T1000 (cell line): Measurements from ENCODE around the gene SP7.
"Not testable (repeated sequence)": the region's sequence is repeated elsewhere in the genome, so short reads cannot be mapped to it uniquely, and the experiment has no call there.

Experiments used
- DNase-seq: peaks from one replicate; lab custom pipeline; 2025; ENCODE audit warnings: mixed read lengths; lab: John Stamatoyannopoulos, UW

The SP7 gene

GRCh38 chr12:53346491-53346890, 10.3 kb upstream of the SP7 start:
- DNase-seq = no peak

- DNase-seq = no peak
Measured at GRCh38 chr12:53345486-53346188, 9.5 kb upstream of the SP7 start.

DNA sequence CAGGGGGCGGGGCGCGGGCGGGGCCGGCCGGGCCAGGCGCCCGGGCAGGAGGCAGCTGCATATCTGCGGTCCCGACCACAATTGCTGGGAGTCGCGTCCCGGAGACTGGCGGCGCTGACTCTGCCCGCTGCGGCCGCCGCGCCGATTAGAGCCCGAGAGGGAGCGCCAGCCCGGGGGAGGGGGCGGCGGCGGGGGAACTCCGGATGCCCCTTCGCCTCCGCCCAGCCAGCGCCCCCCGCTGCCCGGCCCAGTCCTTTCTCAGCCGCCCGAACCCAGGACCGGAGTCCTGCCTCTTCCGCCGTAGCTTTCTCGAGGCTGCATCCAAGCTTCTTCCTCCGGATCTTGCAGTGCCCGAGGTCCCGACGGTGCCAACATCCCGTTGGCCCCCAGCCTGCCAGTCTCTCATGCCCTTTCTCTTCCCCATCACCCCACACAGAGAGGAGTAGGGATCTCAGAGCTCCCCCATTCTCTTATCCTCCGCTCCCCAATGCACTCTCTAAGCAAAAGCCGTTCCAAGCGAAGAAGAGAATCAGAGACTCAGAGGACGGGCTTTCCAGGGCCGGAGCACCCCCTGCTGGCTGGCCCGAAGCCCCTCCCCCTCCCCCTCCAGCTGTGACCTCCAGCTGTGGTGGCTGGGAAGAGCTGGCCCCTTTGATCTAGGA, 8.8 kb upstream of the SP7 start:
- DNase-seq = peak; percentile 59

DNA sequence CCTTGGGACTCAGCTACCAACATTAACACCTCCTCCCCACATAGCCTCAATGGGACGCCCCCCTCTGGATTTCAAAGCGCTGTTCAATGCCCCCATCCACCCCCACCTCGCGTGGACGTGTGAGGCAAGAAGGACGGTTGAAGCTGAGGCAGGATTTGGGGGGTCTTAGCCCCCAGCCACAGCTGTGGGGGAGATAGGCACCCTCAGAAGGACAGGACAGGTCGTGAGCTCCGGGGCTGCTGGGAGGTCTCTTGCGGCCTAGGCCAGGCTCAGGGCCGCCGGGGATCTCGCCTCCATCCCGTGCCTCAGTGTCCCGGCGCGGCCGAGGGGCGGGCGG, 8.3 kb upstream of the SP7 start:
- DNase-seq = no peak

DNA sequence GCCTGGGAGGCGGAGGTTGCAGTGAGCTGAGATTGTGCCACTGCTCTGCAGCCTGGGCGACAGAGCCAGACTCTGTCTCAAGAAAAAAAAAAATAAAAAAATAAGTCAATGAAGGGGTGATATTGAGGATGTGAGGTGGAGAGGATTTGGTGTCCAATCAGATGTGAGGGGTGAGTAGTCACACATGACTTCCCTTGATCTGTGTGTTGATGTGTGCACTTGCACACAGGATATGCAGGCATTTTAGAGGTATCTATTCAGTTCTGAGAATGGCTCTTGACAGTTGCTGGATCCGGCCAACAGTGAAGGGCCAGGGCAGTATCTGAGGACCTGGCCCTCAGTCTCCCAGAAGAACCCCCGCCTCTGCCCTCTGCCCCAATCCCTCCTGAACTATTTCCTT, 7.8 kb upstream of the SP7 start:
- DNase-seq = no peak

DNA sequence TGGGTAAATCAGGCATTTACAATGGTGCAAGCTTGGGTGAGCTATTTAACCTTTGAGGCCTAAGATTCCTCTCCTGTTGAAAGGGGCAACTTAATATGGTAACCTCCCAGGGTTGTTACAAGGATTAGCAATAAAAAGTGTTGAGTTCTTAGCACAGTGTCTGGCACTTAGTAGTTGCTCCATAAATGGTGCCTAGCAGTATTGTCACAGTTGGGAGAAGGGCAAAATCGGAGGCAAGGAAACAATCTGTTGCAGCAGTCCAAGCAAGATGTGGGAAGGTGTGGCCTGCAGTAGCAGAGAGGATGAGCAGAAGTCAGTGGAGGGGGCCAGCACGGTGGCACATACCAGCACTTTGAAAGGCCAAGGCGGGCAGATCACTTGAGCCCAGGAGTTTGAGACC, 7.3 kb upstream of the SP7 start:
- DNase-seq = no peak

GRCh38 chr12:53340398-53340797, 4.2 kb upstream of the SP7 start:
- no peak for DNase-seq

- DNase-seq = no peak
Measured at GRCh38 chr12:53338916-53339315, 2.8 kb upstream of the SP7 start.

DNA sequence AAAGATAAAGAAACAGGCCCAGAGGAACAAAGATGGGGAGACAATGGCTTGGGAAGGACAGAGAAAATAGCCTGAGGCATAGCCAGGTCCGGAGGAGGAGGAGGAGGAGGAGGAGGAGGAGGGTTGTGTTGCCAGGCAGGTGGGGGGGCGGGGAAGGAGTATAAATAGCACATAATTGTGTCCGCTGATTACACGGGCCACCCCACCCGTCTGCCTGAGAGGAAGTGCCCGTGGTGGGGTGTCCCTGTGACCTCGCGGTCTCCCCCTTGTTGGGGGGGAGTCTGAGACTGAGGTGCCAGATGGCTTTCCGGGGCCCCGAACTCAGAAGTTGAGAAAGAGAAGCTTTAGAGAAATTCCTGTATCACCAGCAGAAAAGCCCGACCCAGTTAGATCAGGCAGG, 1.9 kb upstream of the SP7 start:
- no peak for DNase-seq

DNA sequence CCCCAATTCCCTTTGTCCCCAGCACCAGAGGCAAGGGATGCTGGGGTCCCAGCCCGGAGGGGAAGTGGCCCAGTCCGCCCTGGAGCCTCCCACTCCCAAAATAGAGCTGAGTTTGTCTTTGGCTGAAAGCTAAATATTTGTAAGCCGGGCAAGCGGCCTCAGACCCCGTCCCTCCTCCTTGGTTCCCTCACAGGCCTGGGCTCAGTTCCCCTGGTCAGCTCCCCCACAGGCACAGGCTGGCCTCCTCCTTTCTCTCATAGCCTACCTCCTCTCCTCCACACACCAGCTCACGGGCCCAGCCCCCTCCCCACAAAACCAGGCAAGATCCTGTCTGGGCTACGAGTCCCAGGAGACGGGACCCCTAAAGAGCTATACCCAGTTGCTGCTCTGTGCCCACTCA, 1.3 kb downstream of the SP7 start:
- no peak for DNase-seq

DNA sequence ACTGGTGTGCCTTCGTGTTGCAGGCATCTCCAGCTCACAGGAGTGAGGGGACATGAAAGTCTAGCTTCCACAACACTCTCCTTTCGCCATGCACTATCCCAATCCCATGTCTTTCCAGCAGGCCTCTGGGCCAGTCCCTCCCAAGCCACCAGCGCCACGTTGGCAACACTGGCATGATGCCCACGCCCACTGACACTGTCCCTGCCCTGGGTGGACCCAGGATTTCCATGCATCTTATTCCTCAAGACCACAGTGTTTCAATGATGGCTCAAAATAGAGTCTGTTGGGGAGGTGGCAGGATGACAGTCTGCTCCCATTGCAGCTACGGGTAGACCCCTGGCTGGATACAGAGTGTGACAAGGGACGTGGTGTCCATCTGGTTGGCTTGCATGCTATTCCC, 2.3 kb downstream of the SP7 start:
- no peak for DNase-seq

- no peak for DNase-seq
Measured at GRCh38 chr12:53333289-53333688, 2.9 kb downstream of the SP7 start.

DNA sequence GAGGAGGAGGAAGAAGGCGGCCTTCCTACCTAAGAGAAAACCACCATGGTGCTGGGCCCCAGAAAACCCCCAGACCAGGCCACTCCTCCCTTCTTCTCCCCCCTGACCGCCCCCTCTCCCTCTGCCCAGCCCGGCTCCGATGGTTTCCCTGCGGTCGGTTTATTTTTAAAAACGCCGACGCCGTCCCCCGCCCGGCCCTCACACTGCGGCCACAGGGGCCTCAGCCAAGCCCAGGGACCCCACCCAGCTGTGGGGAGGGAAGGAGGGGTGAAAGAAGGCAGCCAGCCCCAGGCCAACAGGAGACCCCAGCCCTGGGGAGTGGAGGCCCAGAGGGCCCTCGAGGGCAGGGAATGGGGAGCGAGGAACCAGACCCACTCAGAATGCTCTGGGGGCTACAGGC, 3.4 kb downstream of the SP7 start:
- DNase-seq = no peak

DNA sequence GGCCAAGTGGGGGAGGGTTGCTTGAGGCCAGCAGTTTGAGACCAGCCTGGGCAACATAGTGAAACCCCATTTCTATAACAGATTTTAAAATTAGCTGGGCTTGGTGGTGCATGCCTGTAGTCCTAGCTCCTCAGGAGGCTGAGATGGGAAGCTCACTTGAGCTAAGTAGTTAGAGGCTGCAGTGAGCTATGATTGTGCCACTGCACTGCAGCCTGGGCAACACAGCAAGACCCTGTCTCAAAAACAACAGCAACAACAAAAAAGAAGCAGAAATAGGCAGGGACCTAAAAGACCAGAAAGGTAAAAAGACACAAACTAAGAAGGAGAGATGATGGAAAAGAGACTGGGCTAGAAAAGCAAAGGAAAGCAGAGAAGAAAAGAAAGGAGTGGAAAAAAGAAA, 3.8 kb downstream of the SP7 start:
- DNase-seq = not testable (repeated sequence)

GRCh38 chr12:53330671-53331070, 5.5 kb downstream of the SP7 start:
- no peak for DNase-seq

DNA sequence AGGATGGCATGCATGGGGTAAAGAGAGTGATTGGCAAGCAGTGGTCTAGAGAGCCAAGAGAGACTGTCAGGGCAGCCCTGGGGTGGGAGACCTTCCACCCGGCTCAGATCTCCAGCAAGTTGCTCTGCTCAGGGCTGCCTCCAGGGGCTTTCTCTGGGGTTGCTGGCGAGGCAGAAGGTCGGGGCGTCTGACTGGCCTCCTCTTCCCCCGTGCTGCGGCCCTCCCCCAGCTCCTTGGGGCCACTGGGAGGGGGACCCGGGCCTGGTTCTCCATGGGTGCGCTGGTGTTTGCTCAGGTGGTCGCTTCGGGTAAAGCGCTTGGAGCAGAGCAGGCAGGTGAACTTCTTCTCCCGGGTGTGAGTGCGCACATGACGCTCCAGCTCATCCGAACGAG, 8.1 kb downstream of the SP7 start:
- DNase-seq = no peak

GRCh38 chr12:53327435-53328042, 8.6 kb downstream of the SP7 start:
- DNase-seq = no peak

GRCh38 chr12:53326460-53327185, 9.5 kb downstream of the SP7 start:
- no peak for DNase-seq

DNA sequence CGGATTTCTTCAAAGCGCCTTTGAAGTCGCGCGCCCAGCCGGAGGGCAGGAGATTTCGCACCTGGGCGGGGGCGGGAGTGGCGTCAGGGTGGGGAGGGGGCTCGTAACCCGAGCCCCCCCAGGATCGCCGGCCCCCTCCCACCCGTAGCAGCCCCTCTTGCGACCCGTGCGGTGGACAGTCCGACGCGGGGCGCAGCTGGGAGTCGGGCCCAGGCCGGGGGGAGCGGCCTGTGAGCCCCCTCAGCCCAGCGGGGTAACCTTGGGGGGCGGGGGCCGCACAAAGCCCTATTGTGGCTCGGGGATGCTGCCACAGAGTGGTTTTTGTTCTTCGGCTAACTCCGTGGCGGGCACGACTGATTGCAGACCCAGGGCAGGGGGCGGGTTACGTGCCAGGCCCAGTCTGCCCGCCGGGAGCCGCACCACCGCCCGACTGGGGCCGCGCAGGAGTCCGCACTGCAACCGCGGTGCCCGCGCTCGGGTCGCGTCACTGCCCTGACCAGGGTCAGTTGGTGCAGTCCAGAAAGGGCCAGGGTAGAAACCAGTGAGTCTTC, 10.6 kb downstream of the SP7 start:
- DNase-seq = no peak

DNA sequence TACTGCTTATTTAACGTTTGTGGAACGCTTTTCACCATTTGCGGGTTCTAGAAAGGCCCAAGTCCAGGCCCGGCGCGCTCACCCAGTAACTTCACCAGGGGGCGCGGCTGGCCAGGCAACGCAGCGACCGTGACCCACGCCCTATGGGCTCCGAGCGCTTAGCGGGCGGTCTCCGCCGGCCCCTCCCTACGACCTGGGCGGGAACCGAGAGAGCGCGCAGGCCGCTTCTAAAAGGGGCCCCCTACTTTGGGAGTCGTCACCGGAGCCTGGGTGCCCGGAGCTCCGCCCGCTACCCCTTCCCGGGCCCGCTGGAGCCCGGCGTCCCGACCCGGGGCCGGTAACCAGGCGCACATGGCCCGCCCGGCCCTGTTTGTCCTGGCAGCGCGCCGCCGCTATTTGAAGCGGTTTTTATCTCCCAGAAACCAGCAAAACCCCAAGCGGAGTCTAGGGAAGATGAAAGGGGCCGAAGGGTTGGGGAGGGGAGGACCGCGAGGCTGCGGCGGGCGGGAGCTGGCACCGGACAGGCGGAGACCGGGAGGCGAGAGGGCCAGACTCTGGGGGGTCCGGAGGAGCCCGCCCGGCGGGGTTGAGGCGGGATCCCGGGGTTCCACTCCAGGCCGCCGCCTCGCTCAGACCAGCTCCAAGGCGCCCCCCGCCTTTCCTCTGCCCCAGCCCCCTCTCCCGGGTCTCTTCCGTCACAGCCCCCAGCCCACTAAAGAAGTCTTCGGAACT, 11.2 kb downstream of the SP7 start:
- peak; percentile 86 for DNase-seq

DNA sequence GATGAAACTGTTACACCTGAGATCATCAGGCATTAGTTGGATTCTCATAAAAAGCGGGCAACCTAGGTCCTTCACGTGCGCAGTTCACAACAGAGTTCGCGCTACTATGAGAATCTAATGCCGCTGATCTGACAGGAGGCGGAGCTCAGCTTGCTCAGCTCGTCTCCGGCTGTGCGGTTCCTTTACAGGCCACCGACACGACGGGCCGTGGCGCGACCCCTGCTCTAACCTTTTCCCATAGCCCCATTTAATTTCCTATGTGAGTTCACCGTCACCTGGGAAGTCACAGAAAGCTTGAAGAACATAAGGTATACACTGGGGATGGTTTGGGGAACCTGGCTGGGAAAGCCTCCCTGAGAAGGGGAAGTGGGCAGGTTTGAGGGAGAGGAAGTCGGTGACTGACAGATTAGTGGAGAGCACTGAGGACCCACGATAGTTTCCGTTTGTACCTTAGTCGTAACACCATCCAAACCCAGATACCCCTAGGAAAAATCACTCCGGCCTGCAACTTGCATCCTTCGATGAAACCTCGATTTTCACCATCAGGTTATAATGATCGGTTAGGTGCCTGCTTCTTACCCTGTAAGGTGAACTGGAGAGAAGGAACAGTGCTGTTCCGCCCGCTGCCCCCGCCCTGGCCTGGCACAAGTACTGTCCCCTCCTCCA, 11.9 kb downstream of the SP7 start:
- no peak for DNase-seq
